ENCODE results near the gene XCR1.

- TF ChIP-seq CTCF (IDR thresholded peaks at IDR 0.05) (no peak), POLR2A (IDR thresholded peaks at IDR 0.05) (no peak)
Measured at GRCh38 chr3:45988362-45988761, 38.9 kb downstream of the XCR1 start.
